Adrenal gland (tissue), 12 donors: Measurements from ENCODE around the gene GFOD1. TPM values are rescaled to one million over a fixed set of nuclear protein-coding genes. Genes with fewer than 3 reads are reported as not detected.

Experiments
- DNase-seq, 7 donors: peaks; one replicate each; pipeline ENCODE4 v3.0.0-alpha.2; 2019 to 2020
- H3K27ac ChIP-seq, 5 donors: fragments of 200-600 bp; sonication (generic) in 4 of 5; 1 replicate in 3 of 5; 2 replicates in 2 of 5; pipeline versions ENCODE4 v1.5.1 to v1.8.0; 2016 to 2020; ENCODE audit warnings: mild to moderate bottlenecking in 1 of 5
- H3K27me3 ChIP-seq: fragments of 200-600 bp; 2 replicates; pipeline ENCODE4 v1.8.0; 2021
- H3K36me3 ChIP-seq, 2 donors: fragments of 200-600 bp; replicated peaks in 1 of 2; 1 replicate in 1 of 2; 2 replicates in 1 of 2; pipeline versions ENCODE4 v1.5.1 to v1.8.0; 2018 to 2022
- H3K4me1 ChIP-seq, 2 donors: fragments of 200-600 bp; replicated peaks in 1 of 2; 1 replicate in 1 of 2; 2 replicates in 1 of 2; pipeline versions ENCODE4 v1.5.1 to v1.8.0; 2018 to 2021
- H3K4me3 ChIP-seq, 4 donors: fragments of 200-600 bp; sonication (generic) in 3 of 4; one replicate each; pipeline ENCODE4 v1.5.1; 2016 to 2018
- H3K9me3 ChIP-seq, 3 donors: fragments of 200-600 bp; sonication (generic) in 1 of 3; replicated peaks in 1 of 3; 1 replicate in 2 of 3; 2 replicates in 1 of 3; pipeline versions ENCODE4 v1.5.1 to v1.8.0; 2016 to 2021
- POLR2A ChIP-seq, 2 donors: fragments of 450-650 bp; IDR thresholded peaks; one replicate each; pipeline ENCODE4 v1.6.1; 2017; ENCODE audit warnings: antibody characterized with exemption in 2 of 2, mild to moderate bottlenecking in 2 of 2, moderate library complexity in 1 of 2
- WGBS, 4 donors: extraction: QIAGEN DNeasy Blood & Tissue Kit in 2 of 4; methylation state at CpG; one replicate each; pipeline versions ENCODE4 v1.1.5 to v1.1.7; 2013 to 2017; 5-methylcytosine and 5-hydroxymethylcytosine counted together
- intact Hi-C, 2 donors: fragments of 100-400 bp; cut with DNase I; formaldehyde crosslinking; loops; one replicate each; pipeline versions ENCODE4 v1.14.1 to v1.15.0; 2022 to 2023
- polyA plus RNA-seq, 3 donors: library from polyadenylated mRNA; stranded (reverse); fragments of 200-250 nt in 2 of 3; fragments of 350-450 nt in 1 of 3; fragmentation: Illumina TruSeq in 1 of 3; extraction: RNeasy Lipid Tissue Mini Kit (QIAGEN cat#74804) in 1 of 3; gene quantifications; one replicate each; pipeline ENCODE4 v1.2.3, GENCODE V29; 2013 to 2014
- total RNA-seq, 9 donors: library from RNA; depleted of rRNA in 4 of 9; stranded (reverse); fragments of >200 nt in 4 of 9; fragments of 120-200 nt in 1 of 9; fragmentation: NEBNext Ultra II Directional in 1 of 9; extraction: Animal tissue kit (Norgen Biotek cat#: 25700) in 1 of 9; gene quantifications; one replicate each; pipeline versions ENCODE4 v1.1.0 to v1.2.4, GENCODE V29; 2013 to 2023
- TF ChIP-seq, protein P1 (sequence below), 6 experiments: fragments of 450-650 bp in 4 of 6; fragments of 200-600 bp in 2 of 6; sonication (generic) in 1 of 6; IDR thresholded peaks; 1 replicate in 5 of 6; 2 replicates in 1 of 6; pipeline versions ENCODE4 v1.5.1 to v1.8.0; 2016 to 2021; ENCODE audit warnings: antibody characterized with exemption in 6 of 6, mild to moderate bottlenecking in 2 of 6, moderate library complexity in 1 of 6
- donor health status: healthy with polysubstance abuse.
- donor health status: Bipolar disorder and iron deficiency.
- donor health status: DM: yes; HTN: yes; CAD: no.
- donor health status: DM: no; HTN: no; CAD: no.
- donor health status: DM: no; HTN: no; CAD: no.
- donor health status: DM: yes; HTN: yes; CAD: no.

Gene GFOD1
- total and polyA plus RNA-seq, 12 donors = 1.9 to 7.7 (median 4.1) TPM

DNA sequence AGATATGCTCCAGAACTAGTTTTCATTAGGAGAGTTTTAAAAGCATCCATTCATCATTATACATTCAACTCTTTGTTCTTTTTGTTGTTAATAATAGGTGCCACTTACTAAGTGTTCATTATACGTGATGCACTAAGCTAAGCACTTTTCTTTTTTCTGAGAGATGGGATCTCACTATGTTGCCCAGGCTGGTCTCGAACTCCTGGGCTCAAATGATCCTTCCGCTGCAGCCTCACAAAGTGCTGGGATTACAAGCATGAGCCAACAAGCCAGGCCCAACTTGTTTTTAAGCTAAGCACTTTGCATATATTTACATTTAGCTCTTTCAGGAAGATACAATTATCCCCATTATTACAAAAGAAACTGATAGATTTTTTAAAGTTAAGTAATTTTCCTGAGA is 5.7 kb upstream of the GFOD1 start:
- Histone ChIP-seq H3K27ac (no peak overlapping the region), H3K27me3 (no peaks in the 10 kb centered on the region), H3K4me1 (peaks cover 0 to 1% of the 10 kb centered on the region in 2 donors), H3K9me3 (no peaks in the 10 kb centered on the region), H3K4me3 (no peak overlapping the region), H3K36me3 (no peaks in the 10 kb centered on the region)
- 90 to 96% (median 92%) methylated on average over 3 of the region's 3 CpGs for WGBS, 4 donors
- intact Hi-C loops = no loop called here
- TF ChIP-seq POLR2A (IDR thresholded peaks at IDR 0.05) = no peak
- TF ChIP-seq, protein P1, sequence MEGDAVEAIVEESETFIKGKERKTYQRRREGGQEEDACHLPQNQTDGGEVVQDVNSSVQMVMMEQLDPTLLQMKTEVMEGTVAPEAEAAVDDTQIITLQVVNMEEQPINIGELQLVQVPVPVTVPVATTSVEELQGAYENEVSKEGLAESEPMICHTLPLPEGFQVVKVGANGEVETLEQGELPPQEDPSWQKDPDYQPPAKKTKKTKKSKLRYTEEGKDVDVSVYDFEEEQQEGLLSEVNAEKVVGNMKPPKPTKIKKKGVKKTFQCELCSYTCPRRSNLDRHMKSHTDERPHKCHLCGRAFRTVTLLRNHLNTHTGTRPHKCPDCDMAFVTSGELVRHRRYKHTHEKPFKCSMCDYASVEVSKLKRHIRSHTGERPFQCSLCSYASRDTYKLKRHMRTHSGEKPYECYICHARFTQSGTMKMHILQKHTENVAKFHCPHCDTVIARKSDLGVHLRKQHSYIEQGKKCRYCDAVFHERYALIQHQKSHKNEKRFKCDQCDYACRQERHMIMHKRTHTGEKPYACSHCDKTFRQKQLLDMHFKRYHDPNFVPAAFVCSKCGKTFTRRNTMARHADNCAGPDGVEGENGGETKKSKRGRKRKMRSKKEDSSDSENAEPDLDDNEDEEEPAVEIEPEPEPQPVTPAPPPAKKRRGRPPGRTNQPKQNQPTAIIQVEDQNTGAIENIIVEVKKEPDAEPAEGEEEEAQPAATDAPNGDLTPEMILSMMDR (IDR thresholded peaks at IDR 0.05) = no peak
- DNase-seq = no peak

DNA sequence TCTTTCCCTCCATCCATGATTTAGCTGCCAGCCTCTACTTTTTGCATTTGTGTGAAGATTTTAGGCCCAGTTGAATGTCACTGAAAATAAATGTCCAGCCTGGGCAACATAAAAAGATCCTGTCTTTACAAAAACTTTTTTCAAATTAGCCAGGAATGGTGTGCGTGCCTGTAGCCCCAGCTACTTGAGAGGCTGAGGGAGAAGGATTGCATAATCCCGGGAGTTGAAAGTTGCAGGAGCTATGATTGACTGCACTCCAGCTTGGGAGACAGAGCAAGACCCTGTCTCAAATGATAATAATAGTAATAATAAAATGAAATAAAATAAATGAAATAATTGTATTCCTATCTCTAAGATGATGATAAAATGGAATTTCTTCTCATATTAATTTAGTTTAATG is 5.0 kb upstream of the GFOD1 start:
- no peak for DNase-seq
- Histone ChIP-seq H3K27me3 (no peaks in the 10 kb centered on the region), H3K36me3 (no peaks in the 10 kb centered on the region), H3K9me3 (no peaks in the 10 kb centered on the region), H3K27ac (no peak overlapping the region), H3K4me3 (no peak overlapping the region), H3K4me1 (peaks cover 0 to 5% of the 10 kb centered on the region in 2 donors)
- WGBS, 4 donors = 81 to 93% (median 88%) methylated on average over 2 of the region's 2 CpGs
- TF ChIP-seq, protein P1 (IDR thresholded peaks at IDR 0.05) = no peak
- TF ChIP-seq POLR2A (IDR thresholded peaks at IDR 0.05) = no peak
- intact Hi-C loops = no loop called here

DNA sequence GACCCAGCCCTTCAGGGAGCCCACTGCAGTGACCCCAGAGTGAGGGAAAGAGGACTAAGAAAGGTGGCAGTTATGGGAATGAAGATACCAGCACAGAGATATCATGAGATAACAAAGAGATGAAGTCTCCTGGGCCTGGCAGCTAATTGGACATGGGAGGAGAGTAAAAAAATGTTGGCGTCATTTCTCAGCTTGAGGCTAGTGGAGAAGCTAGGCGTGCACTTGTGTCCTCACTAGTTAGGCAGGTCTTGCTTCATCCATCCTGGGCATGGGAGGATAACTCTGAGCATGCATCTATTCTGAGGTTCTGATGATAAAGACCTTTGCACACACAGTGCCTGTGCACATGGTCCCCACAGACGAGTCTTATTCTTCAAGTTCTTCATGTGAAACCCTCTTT is 4.1 kb upstream of the GFOD1 start:
- TF ChIP-seq POLR2A (IDR thresholded peaks at IDR 0.05) = no peak
- TF ChIP-seq, protein P1 (IDR thresholded peaks at IDR 0.05) = no peak
- Histone ChIP-seq H3K27me3 (no peaks in the 10 kb centered on the region), H3K4me1 (peaks cover 7 to 11% of the 10 kb centered on the region in 2 donors), H3K36me3 (no peaks in the 10 kb centered on the region), H3K4me3 (no peak overlapping the region), H3K27ac (no peak overlapping the region), H3K9me3 (no peaks in the 10 kb centered on the region)
- 86 to 91% (median 89%) methylated on average over 3 of the region's 3 CpGs for WGBS, 4 donors
- DNase-seq = no peak
- intact Hi-C loops = no loop called here

DNA sequence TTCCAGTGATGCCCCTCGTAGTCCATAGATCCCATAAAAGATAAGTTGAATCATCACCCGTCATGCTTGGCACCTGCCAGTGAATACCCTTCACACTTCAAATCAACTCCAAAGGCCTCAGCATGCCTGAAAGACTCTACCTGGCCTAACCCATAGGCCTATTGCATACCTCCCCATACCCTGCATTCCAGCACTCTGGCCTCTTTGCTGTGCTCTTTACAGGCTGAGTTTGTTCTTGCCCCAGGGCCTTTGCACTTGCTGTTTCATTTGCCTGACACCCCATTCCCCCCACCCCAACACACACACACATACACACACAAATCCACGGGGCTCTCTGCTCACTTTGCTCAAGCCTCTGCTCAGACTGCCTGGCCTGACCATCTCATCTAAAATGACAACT is 3.0 kb upstream of the GFOD1 start:
- WGBS, 4 donors = 86 to 100% (median 95%) methylated on average over 3 of the region's 3 CpGs
- no peaks in the 10 kb centered on the region for H3K27me3 ChIP-seq
- peaks cover 9 to 21% of the 10 kb centered on the region in 2 donors for H3K4me1 ChIP-seq
- no peaks in the 10 kb centered on the region for H3K36me3 ChIP-seq
- intact Hi-C loops = no loop called here
- H3K9me3 ChIP-seq = no peaks in the 10 kb centered on the region
- H3K4me3 ChIP-seq = no peak overlapping the region
- DNase-seq = no peak
- no peak overlapping the region for H3K27ac ChIP-seq
- no peak for TF ChIP-seq POLR2A (IDR thresholded peaks at IDR 0.05)
- TF ChIP-seq, protein P1 (IDR thresholded peaks at IDR 0.05) = no peak
